Adrenal gland (tissue), 5 donors: ENCODE measurements around the gene RPTOR.
A peak's percentile ranks its signal among the peaks of the same experiment; 100 is the strongest.

Experiments
- CTCF ChIP-seq, 6 experiments: fragments of 450-650 bp in 4 of 6; fragments of 200-600 bp in 2 of 6; sonication (generic) in 1 of 6; IDR thresholded peaks; 1 replicate in 5 of 6; 2 replicates in 1 of 6; pipeline versions ENCODE4 v1.5.1 to v1.8.0; 2016 to 2021; ENCODE audit warnings: antibody characterized with exemption in 6 of 6, mild to moderate bottlenecking in 2 of 6, moderate library complexity in 1 of 6
- POLR2A ChIP-seq, 2 donors: fragments of 450-650 bp; IDR thresholded peaks; one replicate each; pipeline ENCODE4 v1.6.1; 2017; ENCODE audit warnings: antibody characterized with exemption in 2 of 2, mild to moderate bottlenecking in 2 of 2, moderate library complexity in 1 of 2
- donor health status: DM: no; HTN: no; CAD: no.

DNA sequence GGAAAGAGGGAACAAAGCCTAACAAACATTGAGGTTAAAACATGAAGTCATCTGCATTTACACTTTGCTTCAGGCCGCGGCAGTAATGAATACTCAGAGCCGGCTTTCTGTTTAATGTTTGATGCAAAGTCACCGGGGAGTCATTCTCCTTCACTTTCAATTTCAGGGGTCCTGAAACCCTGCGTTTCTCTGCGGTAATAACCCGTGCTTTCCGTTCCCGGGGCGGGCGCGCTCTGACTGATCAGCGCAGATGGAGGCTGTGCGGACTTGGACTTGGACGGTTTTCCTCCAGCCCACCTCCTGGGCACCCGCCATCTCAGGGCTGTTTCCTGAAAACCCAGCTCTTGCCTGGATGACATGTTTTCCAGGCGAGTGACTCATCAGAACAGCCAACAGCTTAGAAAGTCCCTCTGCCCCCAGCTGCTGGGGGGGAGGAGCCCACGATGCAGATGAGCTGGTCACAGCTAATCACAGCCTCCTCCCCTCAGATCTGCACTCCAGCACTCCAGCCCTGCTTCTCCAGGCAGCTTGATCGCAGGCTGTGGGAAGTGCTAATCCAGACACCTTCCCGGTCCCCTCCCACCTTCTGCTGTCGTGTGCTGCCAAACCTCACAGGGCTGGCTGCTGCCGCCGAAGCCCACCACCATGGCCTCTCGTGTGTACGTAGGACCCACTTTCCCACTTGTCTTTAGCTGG is 288.4 kb downstream of the RPTOR start:
- TF ChIP-seq CTCF (IDR thresholded peaks at IDR 0.05) (no peak), POLR2A (IDR thresholded peaks at IDR 0.05) (peak; percentile 78 to 95)
